K562 (cell line): ENCODE results near the gene PDIA4.

ENCODE experiments used
- ATF2 ChIP-seq: sonication (generic); formaldehyde crosslinking; IDR thresholded peaks from 2 replicates; pipeline ENCODE4 v1.8.1; 2022; ENCODE audit warnings: missing genetic modification reagents
- BRCA1 ChIP-seq, 2 experiments: fragments of 450-650 bp in 1 of 2; sonication (generic) in 1 of 2; formaldehyde crosslinking in 1 of 2; IDR thresholded peaks; 2 replicates each; pipeline versions ENCODE4 v1.5.0 to v1.6.1; 2017 to 2020; ENCODE audit warnings: mild to moderate bottlenecking in 1 of 2, missing genetic modification reagents in 1 of 2
- CHCHD3 ChIP-seq: fragments of 250-450 bp; sonication (Bioruptor Pico); IDR thresholded peaks from 2 replicates; pipeline ENCODE4 v2.1.2; 2022; ENCODE audit warnings: mild to moderate bottlenecking
- ESRRA ChIP-seq: fragments of 450-650 bp; IDR thresholded peaks from 2 replicates; pipeline ENCODE4 v1.6.1; 2014; ENCODE audit warnings: low read depth, mild to moderate bottlenecking, moderate library complexity, borderline replicate concordance
- ETV6 ChIP-seq, 3 experiments: fragments of 150-350 bp in 1 of 3; sonication (generic) in 1 of 3; formaldehyde crosslinking in 1 of 3; IDR thresholded peaks; 2 replicates each; pipeline versions ENCODE4 v1.6.1 to v1.8.0; 2014 to 2022; ENCODE audit warnings: borderline replicate concordance in 2 of 3, low read depth in 2 of 3, antibody characterized with exemption in 1 of 3, low read length in 1 of 3, mild to moderate bottlenecking in 1 of 3, missing genetic modification reagents in 1 of 3
- GATAD2A ChIP-seq: fragments of 450-650 bp; IDR thresholded peaks from 2 replicates; pipeline ENCODE4 v1.6.1; 2017
- POLR2A ChIP-seq: fragments of 450-650 bp; conservative IDR thresholded peaks from 2 replicates; pipeline ENCODE4 v1.6.1; 2016
- RAD51 ChIP-seq: fragments of 450-650 bp; IDR thresholded peaks from 2 replicates; pipeline ENCODE4 v1.7.1; 2016; ENCODE audit warnings: low read depth, mild to moderate bottlenecking, borderline replicate concordance
- TCF7L2 ChIP-seq: fragments of 150-350 bp; IDR thresholded peaks from 2 replicates; pipeline ENCODE4 v1.6.1; 2016; ENCODE audit warnings: low read depth, mild to moderate bottlenecking, low read length, moderate library complexity
- TCFL5 ChIP-seq: fragments of 250-450 bp; sonication (Bioruptor Pico); conservative IDR thresholded peaks from 2 replicates; pipeline ENCODE4 v1.6.1; 2021; ENCODE audit warnings: mild to moderate bottlenecking, moderate library complexity, matching md5 sums
- ZNF165 ChIP-seq: fragments of 250-450 bp; sonication (Bioruptor Pico); IDR thresholded peaks from 2 replicates; pipeline ENCODE4 v1.4.0; 2020; ENCODE audit warnings: borderline replicate concordance
- ZNF274 ChIP-seq: IDR thresholded peaks from 2 replicates; pipeline ENCODE4 v1.6.1; 2011; ENCODE audit warnings: low read depth, mild to moderate bottlenecking, low read length, moderate library complexity, borderline replicate concordance
- TF ChIP-seq, protein P1 (sequence below): fragments of 250-450 bp; sonication (Bioruptor Pico); IDR thresholded peaks from 2 replicates; pipeline ENCODE4 v1.4.0; 2020; ENCODE audit warnings: mild to moderate bottlenecking

DNA sequence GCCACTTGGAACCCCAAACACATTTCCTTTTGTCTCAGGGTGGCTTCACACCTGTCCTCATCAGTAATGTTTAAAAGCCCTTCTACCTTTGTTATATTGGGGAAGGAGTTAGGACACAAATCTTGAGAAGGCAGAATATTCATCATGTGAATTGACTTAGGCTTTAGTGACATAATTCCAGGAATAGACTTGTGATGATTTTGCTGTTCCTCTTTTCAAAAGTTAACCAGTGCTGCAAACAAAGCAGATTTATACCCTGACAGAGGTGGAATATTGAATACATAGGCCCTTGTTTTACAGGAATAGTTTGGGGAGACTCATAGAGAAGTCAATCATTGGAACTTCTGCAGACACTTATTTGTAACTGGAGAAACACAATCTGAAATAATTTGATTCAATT is 35.2 kb upstream of the PDIA4 start:
- TF ChIP-seq POLR2A (no peak), ESRRA (no peak), TCFL5 (CRISPR knock-in tag) (no peak), TCF7L2 (no peak), ZNF165 (CRISPR knock-in tag) (no peak), CHCHD3 (no peak), ZNF274 (no peak), RAD51 (no peak), GATAD2A (no peak), ATF2 (no peak), ETV6 (IDR thresholded peaks at IDR 0.05; ENCODE audit: borderline replicate concordance in 1 of 2, low read depth in 2 of 2, low read length in 1 of 2) (no peak), ETV6 (CRISPR knock-in tag; IDR thresholded peaks at IDR 0.05; ENCODE audit: borderline replicate concordance) (no peak), BRCA1 (IDR thresholded peaks at IDR 0.05) (no peak), BRCA1 (CRISPR knock-in tag; IDR thresholded peaks at IDR 0.05) (no peak)
- TF ChIP-seq, protein P1, sequence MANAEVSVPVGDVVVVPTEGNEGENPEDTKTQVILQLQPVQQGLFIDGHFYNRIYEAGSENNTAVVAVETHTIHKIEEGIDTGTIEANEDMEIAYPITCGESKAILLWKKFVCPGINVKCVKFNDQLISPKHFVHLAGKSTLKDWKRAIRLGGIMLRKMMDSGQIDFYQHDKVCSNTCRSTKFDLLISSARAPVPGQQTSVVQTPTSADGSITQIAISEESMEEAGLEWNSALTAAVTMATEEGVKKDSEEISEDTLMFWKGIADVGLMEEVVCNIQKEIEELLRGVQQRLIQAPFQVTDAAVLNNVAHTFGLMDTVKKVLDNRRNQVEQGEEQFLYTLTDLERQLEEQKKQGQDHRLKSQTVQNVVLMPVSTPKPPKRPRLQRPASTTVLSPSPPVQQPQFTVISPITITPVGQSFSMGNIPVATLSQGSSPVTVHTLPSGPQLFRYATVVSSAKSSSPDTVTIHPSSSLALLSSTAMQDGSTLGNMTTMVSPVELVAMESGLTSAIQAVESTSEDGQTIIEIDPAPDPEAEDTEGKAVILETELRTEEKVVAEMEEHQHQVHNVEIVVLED = no peak
